Colonic mucosa (tissue), 4 donors: ENCODE results near the gene MYRF. TPM values are rescaled to one million over a fixed set of nuclear protein-coding genes. Genes with fewer than 3 reads are reported as not detected.

Experiments used
- DNase-seq: peaks from one replicate; pipeline ENCODE4 v3.0.0-alpha.2; 2020
- H3K27ac ChIP-seq: fragments of 200-600 bp; one replicate; pipeline ENCODE4 v1.8.0; 2021
- H3K27me3 ChIP-seq: fragments of 200-600 bp; one replicate; pipeline ENCODE4 v1.8.0; 2021
- H3K36me3 ChIP-seq: fragments of 200-600 bp; one replicate; pipeline ENCODE4 v1.8.0; 2021
- H3K4me1 ChIP-seq: fragments of 200-600 bp; one replicate; pipeline ENCODE4 v1.8.0; 2021; ENCODE audit warnings: mild to moderate bottlenecking
- H3K4me3 ChIP-seq: fragments of 200-600 bp; one replicate; pipeline ENCODE4 v1.8.0; 2021
- H3K9ac ChIP-seq, 2 donors: one replicate each; pipeline ENCODE4 v1.7.0; 2013; ENCODE audit warnings: control low read depth in 2 of 2, low read depth in 2 of 2, low read length in 2 of 2
- H3K9me3 ChIP-seq: fragments of 200-600 bp; one replicate; pipeline ENCODE4 v1.8.0; 2021
- CTCF ChIP-seq: fragments of 200-600 bp; IDR thresholded peaks from one replicate; pipeline ENCODE4 v1.8.0; 2022; ENCODE audit warnings: antibody characterized with exemption, mild to moderate bottlenecking
- intact Hi-C: fragments of 100-400 bp; cut with DNase I; formaldehyde crosslinking; loops from one replicate; pipeline ENCODE4 v1.14.1; 2022
- total RNA-seq, 2 donors: library from RNA; stranded (reverse); fragmentation: NEBNext Ultra II Directional in 1 of 2; extraction: Animal tissue kit (Norgen Biotek cat#: 25700) in 1 of 2; gene quantifications; one replicate each; pipeline ENCODE4 v1.2.1, GENCODE V29; 2021
- donor health status: healthy.
- donor health status: DM: no; HTN: no; CAD: no.
- donor health status: DM: no; HTN: no; CAD: no.

MYRF gene
- total RNA-seq, 2 donors from 2014 or later: 8.8 to 14.9 TPM

- peak; percentile 74 for TF ChIP-seq CTCF
- Histone ChIP-seq H3K27me3 (no peaks in the 10 kb centered on the region), H3K4me1 (peaks cover 8% of the 10 kb centered on the region), H3K9ac (no peak overlapping the region), H3K36me3 (no peaks in the 10 kb centered on the region), H3K9me3 (no peaks in the 10 kb centered on the region), H3K4me3 (no peak overlapping the region), H3K27ac (no peak overlapping the region)
- intact Hi-C loops: loop anchor here (5.0 kb wide), 2 partner anchors 100 to 150 kb away; no protein-coding TSS in a partner anchor
- peak; percentile 82 for DNase-seq
Observed at GRCh38 chr11:61797263-61797944, 45.0 kb downstream of the MYRF start.

GRCh38 chr11:61799665-61800284 lies 47.3 kb downstream of the MYRF start:
- Histone ChIP-seq H3K9me3 (no peaks in the 10 kb centered on the region), H3K27me3 (no peaks in the 10 kb centered on the region), H3K27ac (no peak overlapping the region), H3K9ac (no peak overlapping the region), H3K4me1 (no peaks in the 10 kb centered on the region), H3K4me3 (no peak overlapping the region), H3K36me3 (no peaks in the 10 kb centered on the region)
- no peak for TF ChIP-seq CTCF
- intact Hi-C loops: loop anchor here (5.0 to 10.0 kb wide), 4 partner anchors 75 to 283 kb away; no protein-coding TSS in a partner anchor
- DNase-seq: no peak

GRCh38 chr11:61800331-61801281 lies 48.2 kb downstream of the MYRF start:
- H3K4me1 ChIP-seq: no peaks in the 10 kb centered on the region
- no peak overlapping the region for H3K4me3 ChIP-seq
- H3K27me3 ChIP-seq: no peaks in the 10 kb centered on the region
- H3K36me3 ChIP-seq: no peaks in the 10 kb centered on the region
- no peak overlapping the region for H3K27ac ChIP-seq
- intact Hi-C loops: loop anchor here (5.0 to 10.0 kb wide), 2 partner anchors 74 to 282 kb away; no protein-coding TSS in a partner anchor
- no peak overlapping the region for H3K9ac ChIP-seq
- TF ChIP-seq CTCF: no peak
- DNase-seq: no peak
- no peaks in the 10 kb centered on the region for H3K9me3 ChIP-seq

GRCh38 chr11:61802605-61803004 lies 50.2 kb downstream of the MYRF start:
- DNase-seq: no peak
- Histone ChIP-seq H3K4me3 (no peak overlapping the region), H3K27me3 (no peaks in the 10 kb centered on the region), H3K27ac (no peak overlapping the region), H3K4me1 (no peaks in the 10 kb centered on the region), H3K36me3 (no peaks in the 10 kb centered on the region), H3K9me3 (no peaks in the 10 kb centered on the region), H3K9ac (peak overlapping the region in 1 of 2 donors; percentile 12)
- TF ChIP-seq CTCF: no peak
- intact Hi-C loops: loop anchor here (5.0 to 10.0 kb wide), 2 partner anchors 72 to 280 kb away; no protein-coding TSS in a partner anchor
